NCI-H2107 treated with DMSO at 0.1 percent for 48 hours (cell line): ENCODE results near the gene SLC12A6.
A peak's percentile ranks its signal among the peaks of the same experiment; 100 is the strongest.
"Not testable (repeated sequence)": the region's sequence is repeated elsewhere in the genome, so short reads cannot be mapped to it uniquely, and the experiment has no call there.

Experiments
- DNase-seq: peaks from one replicate; lab custom pipeline; 2025; ENCODE audit not compliant: unreplicated experiment; lab: John Stamatoyannopoulos, UW

The SLC12A6 gene

DNA sequence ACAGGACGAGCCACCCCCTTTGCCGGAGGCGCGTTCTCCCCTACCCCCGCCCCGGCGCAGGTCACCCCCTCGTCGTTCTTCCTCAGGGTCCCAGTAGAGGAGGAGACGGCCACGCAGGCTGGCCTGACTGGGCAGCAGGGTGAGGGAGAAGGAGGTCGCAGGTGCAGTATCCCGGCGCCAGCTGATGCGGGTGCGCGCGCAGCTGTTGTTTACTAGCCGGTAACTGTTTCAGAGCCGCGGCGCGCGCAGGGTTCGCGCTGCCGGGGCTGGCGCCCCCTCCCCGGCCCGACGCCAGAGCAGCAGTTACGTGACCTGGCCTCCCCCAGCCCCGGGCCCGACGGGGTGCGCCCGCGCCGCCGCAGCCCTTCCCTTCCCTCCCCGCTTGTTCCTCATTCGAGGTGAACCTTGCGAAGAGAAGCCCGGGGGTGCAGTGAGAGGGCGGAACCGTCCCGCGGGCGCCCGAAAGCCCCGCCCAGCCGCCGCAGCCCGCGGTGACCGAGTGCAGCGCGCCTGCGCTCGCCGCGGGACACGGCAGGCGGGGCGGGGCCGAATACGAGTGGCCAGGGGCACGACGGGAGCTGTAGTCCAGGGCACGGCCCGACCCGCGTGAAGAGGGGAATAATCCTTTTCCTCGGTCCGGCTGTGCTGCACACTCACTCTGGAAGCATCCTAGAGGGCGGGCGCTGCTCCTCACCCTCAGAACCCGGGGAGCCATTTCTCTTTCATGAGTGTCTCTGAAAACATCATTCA lies at the start of gene SLC12A6:
TSS of gene SLC12A6 (minus strand) at position 225 of the 750 bp plus-strand sequence. CDS start 1,101 bp downstream, outside the sequence.
- peak; percentile 65 for DNase-seq

GRCh38 chr15:34381829-34382521 lies 44.4 kb upstream of the SLC12A6 start:
- not testable (repeated sequence) for DNase-seq

DNA sequence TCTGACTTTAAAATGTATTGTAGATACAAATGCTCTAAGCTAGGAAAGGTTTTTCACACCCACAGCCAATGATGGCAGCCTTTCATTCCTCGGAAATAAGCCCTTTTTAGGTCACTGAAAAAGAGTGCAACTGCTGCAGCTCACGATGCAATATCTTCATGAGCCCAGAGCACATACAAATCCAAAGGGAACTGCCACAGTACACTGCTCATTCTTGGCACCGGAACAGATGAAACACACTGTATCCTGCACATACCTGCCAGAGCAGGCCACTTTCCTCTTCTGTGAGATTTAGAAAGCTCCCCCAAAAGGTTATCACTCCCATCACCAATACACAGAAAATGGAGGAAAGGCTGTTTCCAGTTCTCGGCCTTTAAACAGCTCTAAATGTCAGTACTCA lies 42.9 kb upstream of the SLC12A6 start:
- not testable (repeated sequence) for DNase-seq

DNA sequence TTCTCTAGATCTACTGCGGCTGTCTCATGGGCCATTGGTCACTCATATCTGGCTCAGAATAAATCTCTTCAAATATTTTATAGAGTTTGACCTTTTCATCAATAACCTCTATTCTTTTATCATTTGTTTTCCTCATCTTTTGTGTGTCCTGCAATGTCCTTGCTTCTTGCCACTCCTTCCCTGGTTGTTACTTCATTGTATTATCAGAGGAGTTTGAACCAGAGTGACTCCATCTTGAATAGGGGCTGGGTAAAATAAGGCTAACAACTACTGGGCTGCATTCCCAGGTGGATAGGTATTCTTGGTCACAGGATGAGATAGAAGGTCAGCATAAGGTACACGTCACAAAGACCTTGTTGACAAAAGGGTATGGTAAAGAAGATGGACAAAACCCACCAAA lies 39.3 kb upstream of the SLC12A6 start:
- DNase-seq: no peak

- DNase-seq: not testable (repeated sequence)
Measured at GRCh38 chr15:34375541-34375940, 38.0 kb upstream of the SLC12A6 start.

GRCh38 chr15:34374816-34375215 lies 37.2 kb upstream of the SLC12A6 start:
- DNase-seq: no peak

DNA sequence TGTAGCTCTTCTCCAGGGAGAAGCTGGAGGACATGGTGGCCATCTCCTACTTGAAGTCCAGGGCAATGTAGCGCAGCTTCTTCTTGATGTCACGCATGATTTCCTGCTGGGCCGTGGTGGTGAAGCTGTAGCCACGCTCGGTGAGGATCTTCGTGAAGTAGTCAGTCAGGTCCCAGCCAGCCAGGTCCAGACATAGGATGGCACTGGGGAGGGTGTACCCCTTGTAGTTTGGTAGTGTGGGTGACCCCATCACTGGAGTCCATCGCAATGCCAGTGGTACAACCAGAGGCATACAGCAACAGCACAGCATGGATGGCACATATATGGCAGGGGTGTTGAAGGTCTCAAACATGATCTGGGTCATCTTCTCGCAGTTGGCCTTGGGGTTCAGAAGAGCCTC lies 36.4 kb upstream of the SLC12A6 start:
- DNase-seq: no peak

DNA sequence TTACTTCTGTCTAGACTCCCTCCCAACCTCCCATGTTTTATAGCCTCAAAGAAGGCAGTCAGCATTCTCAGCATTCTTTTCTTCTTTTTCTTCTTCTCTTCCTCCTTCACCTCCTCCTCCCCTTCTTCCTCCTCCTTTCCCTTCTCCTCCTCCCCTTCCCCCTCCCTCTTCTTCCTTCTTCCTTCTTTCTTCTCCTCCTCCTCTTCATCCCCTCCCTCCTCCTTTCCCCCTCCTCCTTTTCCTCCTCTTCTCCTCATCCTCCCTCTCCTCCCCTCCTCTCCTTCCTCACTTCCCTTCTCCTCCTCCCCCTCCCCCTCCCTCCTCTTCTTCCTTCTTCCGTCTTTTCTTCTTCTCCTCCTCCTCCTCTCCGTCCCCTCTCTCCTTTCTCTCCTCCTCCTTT lies 33.1 kb upstream of the SLC12A6 start:
- DNase-seq: no peak

DNA sequence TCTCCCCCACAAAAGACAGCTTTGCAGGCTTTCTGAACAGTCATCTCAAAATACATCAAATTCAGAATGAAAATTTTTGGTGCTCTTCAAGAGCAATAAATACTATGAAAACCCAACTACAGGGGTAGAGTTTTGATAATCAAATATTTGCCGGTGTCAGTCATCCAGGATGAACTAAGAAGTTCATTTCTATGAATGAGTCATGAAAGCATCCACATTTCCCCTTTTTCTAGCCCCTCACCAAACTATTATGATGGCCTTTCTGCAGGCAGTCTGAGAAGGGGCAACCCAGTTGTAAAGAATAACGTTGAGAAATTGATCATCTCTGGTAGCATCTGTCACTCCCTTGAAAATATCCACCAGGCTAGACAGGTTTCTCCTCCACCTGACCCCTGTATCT lies 32.5 kb upstream of the SLC12A6 start:
- DNase-seq: no peak

GRCh38 chr15:34367101-34368081 lies 29.8 kb upstream of the SLC12A6 start, which contains the start of gene LPCAT4:
Gene LPCAT4, minus strand, starts transcription at chr15:34367196. Its CDS starts 96 bp downstream, at chr15:34367100.
- DNase-seq: peak; percentile 25

DNA sequence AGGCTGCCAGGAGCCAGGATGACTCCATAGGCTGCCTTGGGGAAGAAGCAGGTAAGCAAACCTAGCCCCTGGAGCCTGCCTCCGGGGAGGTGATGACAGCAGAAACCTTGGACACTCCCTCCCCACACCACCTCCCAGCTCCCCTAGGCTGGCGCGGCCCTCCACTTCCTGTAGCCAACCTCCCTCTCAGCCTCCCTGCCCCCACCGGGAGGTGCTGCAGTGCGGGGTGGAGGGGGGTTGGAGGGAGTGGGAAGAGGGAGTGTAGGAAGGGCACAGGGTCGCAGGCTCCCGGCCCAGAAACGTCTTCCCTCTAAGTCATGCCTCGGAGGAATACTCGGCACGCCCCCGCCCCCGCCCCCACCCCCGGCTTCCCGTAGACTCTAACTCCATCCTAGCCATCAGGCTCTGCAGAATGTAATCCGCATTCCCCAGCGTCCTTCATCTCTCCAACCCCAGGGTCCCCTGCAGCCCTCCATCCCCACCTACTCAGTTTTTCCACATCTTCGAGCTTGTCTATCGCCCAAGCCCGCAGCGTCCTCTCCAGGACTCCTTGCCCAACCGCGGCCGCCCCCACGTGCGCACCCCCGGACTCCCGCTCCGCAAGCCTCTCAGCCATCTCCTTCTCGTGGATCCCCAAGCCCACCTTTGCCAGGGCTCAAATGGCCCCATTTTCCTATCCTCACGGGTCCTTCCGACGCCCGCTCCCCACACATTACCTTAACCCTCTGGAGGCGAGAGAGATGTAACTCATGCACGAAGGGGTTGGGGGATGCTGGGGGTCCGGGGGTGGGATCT lies 28.9 kb upstream of the SLC12A6 start:
- DNase-seq: peak; percentile 35

DNA sequence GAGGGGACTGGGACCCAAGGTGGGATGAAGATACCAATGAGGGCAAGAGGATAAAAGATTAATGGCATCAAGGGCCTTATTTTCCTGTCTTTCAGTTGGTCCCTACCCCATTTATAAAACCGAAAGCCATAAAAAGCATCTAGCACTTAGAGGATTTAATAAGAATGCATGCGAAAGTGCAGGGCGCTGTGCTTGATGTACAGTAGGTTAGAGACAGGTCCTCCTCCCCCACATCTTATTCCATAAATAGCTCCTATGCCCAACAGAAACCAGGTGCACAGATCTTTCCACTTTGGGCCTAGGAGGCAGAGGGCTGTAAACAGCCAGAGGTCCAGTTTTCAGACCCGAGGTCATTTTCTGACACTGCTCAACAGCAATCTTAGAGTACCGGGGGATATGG lies 28.3 kb upstream of the SLC12A6 start:
- DNase-seq: no peak

DNA sequence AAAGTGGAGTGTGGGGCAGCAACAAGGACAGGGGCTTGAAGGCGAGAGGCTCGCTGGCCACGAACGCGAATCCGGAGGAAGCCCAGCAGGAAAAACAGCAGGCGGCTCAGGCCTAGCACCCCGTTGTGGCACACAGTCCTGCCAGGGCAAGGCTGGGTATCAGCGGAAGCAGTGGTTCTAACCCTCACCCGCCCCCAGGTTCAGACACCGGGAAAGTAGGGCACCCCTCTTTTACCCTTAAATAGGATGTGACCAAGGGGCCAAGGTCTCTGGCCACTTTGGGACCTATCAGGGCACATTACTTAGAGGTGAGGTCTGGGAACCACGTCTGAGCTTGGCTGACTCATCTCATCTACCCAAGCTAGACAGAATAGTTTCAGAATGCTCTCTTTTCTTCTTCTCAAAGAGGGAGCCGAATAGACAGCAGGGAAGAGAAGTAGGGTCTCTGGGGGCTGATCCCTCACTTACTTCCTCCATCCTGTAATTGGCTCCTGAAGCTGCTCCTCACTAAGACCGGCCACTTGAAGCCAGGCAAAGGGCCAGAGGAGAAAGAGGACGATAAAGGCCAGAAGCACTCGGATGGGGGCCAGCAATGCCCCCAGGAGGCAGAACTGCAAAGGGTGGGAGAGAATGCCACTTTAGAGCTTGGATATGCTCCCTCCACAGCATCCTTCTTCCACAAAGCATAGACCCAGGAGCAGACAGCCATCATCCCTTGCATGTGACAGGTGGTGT lies 27.7 kb upstream of the SLC12A6 start:
- DNase-seq: no peak

DNA sequence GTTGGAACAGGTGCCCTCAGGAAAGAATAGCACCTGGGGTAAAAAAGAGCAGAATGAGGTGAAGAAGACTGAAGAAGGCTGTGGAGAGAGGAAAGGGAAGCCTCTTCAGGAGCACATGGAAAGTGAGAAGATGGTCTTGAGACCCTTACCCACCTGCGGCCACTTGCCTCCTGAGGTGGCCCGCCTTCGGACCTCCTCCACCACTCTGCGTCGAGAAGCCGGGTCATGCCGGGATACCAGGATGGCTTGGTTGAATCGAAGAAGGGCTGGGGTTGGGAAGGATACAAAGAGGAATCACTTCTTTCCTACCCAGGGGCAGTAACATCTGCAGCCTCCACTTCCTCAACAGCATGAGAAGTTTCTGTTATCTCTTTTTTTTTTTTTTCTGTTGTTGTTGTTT lies 26.5 kb upstream of the SLC12A6 start:
- no peak for DNase-seq

DNA sequence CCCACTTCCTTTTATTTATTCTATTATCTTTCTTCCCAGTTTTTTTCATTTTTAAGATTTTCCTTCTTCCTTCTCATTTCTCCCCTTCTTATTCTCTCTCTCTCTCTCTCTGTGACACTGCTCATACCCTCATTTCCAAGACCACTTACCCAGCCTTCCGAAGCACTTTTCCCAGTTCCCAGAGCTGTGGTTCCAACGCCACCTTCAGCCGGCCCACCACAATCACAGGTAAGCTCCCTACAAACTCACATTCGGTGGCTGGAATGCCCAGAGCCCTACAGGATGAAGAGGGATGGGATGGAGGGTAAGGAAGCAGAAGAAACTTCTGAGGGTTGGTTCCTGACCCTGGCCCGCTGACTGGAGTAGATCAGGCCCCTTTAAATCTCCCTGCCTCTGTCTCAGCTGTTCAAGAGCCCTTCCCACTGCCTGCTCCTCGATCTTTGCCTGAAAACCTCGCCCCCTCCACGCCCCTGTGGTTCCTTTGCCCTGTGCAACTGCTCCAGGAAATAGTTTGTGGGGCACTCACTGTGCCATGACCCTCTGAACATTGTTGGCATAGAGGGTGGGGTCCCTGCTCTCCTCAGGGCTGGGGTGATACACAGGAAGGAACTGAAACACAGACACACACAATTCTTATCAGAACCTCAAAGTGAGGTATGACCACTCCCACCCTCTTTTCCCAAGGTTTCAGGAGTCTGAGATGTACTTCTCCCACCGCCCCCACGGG lies 24.6 kb upstream of the SLC12A6 start:
- DNase-seq: no peak

DNA sequence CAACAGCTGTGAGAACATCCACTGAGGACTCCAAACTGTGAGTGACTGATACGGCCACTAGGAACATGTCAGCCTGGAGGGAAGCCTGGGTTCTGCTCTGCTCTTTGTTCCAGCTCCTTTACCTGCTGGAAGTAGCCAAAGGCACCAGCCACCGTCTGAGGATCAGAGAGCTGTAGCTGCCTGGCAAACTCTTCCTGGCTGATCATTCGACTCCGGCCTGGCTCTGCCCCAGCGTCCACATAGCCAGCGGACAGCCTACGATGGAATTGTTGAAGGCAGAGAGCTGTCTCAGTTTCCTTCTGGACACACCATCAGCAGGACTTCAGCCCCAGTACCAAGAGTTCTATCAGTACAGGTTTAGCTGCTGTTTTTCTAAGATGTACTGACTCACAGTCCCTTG lies 23.7 kb upstream of the SLC12A6 start:
- no peak for DNase-seq

DNA sequence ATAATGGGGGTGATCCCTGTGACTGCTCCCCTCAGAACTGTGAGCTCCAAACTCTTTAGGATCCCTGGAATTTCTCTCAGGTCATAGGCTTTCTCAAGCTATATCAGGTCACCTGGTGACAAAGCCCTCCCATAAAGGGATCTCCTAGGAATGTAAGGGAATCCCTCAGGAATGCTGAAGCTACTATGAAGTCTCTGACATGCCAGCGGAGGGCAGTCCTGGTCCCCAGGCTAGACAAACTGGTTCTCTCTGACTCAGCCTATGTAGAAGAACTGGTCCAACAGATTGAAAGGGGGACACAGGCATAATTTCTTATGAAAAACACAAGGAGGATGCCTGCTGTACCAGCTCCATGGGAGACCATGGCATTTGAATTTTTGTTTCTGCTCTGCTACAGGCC lies 22.7 kb upstream of the SLC12A6 start:
- no peak for DNase-seq

- no peak for DNase-seq
Measured at GRCh38 chr15:34359416-34359815, 21.8 kb upstream of the SLC12A6 start.

- DNase-seq: no peak
Measured at GRCh38 chr15:34358948-34359347, 21.4 kb upstream of the SLC12A6 start.
